HG02981 (cell line): Measurements from ENCODE around the gene FNDC10.
"Not testable (repeated sequence)": the region's sequence is repeated elsewhere in the genome, so short reads cannot be mapped to it uniquely, and the experiment has no call there.

Source experiments
- ATAC-seq: cut with Tn5 transposase; IDR thresholded peaks from one replicate; pipeline ENCODE4 v1.9.1; 2021; ENCODE audit warnings: mild to moderate bottlenecking, moderate library complexity; ENCODE audit not compliant: unreplicated experiment

FNDC10 gene

DNA sequence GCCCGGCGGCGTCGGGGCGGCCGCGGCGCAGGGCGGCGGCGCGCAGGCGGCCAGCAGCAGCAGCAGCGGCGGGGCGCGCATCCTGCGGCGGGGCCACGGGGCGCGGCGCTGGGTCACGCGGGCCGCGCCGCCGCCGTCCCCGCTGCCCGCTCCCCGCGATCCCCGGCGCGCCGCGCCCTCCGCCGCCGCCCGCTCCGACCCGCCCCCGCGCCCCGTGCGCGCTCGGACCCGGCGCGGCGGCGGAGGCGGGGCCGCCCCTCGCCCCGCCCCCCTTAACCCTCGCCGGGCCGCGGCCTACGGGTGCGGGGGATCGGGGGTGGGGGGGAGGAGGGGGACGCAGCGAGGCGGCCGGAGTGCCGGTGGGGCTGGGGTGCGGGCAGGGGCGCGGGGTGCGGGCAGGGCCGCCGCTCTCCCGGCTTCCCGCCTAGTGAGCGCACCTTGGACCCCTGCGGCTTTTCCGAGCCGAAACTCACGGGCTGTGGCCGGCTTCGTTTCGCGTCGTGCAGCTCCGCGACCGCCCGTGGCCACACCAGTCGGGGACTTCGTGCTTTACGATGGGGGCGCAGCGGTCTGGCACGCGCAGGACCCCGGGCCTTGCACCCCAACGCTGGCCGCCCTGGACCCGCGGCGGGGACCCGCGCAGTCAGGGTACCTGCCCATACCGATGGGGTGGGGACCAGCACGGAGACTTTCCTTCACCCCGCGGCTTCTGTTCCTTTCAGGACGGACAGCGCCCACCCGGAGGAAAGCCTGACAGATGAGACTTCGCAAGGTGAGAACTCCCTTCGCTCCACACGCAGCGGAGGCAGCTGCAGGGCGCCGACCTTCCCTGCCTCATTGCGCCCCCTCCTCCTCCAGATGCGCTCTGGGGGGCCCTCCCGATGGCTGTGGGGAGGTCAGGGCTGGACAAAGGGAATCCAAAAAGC is at the start of gene FNDC10:
FNDC10 (minus strand) TSS at position 201 of the 926 bp plus-strand sequence; CDS start at position 81, 120 bp downstream.
- no peak for ATAC-seq

DNA sequence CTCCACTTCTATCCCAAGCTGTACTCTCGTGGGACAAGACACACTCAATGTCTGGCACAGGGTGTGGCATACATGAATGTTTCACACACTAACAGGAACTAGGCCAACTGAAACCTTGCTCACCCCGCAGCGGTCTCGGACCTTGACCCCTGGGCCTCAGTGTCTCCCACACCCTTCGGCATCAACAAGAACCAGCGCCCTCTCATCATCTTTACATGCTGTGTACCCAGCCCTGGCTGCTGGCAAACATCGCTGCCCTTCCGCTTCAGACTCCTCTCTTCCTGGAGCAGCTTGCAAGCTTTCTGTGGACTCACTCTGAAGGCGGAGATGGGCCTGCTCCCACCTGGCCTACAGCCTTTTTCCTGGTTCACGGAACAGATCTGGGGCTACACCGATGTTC is 48.3 kb upstream of the FNDC10 start:
- not testable (repeated sequence) for ATAC-seq

DNA sequence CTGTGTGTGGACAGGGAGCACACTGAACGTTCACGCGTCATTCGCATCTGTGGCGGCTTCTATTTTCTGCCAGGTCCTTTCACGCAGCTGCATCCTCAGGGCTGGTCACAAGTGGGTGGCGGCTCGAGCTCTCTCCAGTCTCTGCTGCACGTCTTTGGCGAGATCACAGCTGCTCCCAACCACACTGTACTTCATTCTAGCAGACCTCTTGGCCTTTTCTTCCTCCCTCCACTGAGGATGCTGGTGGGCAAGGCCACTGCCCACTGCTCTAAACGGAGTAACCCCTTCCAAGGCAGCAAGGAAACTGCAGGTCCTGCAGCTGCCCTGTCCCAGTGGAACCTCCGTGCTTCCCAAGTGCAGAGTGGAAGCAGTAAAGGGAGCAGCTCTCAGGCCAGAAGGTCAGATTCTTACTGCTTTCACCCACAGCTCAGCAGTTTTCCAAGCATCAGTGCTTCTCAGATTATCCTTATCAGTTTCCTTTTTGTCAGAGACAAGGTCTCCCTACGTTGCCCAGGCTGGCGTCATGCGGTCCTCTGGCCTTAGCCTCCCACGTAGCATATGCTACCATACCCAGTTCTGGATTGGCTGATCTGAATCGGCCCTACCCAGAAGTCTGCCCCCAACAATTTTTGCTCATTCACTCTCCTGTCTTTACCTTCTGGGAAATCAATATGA is 47.8 kb upstream of the FNDC10 start:
- not testable (repeated sequence) for ATAC-seq

DNA sequence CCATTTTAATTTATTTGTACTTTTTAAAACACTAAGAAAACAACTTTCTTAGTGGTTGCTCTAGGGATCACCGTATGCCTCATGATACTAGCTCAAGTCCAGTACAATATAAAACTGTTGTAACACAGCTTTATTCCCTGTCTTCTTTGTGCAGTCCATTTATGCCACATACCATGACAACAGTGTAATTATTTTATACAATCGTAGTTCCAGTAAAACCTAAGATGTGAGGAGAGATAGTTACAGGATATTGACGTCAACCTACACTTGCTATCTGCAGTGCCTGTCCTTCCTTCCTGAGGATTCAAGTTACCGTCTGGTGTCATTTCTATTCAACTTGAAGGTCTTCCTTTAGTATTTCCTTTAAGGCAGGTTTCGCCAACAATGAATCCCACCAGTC is 46.4 kb upstream of the FNDC10 start:
- not testable (repeated sequence) for ATAC-seq

DNA sequence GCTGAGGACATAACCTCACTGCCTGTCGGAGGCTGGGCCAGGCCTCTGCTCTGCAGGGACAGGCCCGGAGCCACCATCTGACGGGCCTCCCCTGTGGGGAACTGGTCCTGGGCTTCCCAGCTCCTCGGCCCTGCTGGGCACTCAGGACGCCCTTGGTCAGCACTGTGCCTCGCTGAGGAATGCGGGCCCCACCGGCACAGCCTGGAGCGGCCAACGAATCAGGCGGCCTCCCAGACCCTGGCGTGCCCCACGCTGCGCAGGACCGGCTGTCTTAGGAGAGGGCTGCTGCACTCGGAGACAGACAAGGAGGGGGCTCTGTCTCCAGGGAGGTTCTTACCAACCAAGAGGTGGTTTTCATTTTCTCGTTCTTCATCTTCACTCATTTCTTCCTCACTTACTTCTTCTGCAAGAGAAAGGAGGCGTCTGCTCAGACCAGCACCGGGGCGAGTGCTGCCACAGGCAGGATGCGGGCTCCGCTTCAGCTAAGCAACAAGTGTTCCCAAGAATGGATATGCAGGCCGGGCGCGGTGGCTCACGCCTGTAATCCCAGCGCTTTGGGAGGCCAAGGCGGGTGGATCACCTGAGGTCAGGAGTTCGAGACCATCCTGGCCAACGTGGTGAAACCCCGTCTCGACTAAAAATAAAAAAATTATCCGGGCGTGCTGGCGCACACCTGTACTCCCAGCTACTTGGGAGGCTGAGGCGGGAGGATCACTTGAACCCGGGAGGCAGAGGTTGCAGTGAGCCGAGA is 41.0 kb upstream of the FNDC10 start:
- ATAC-seq, result not testable (repeated sequence)

DNA sequence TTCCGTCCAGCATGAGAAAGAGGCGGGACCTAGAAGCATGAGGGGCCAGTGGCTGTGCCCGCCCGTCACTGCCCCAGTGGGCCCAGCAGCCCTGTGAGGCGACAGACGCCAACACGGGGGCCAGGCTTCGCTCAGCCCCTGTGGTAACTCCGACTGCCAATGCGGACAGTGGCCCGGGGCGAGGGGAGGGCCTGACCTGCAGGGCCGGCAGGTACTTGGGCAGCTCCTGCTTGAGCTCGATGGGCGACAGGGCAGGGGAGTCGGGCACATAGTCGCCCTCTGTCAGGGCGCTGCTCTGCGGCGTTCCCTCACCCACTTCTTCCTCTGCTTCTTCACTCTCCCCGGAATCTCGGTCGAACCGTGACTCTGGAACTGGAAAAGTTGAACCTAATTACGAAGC is 40.1 kb upstream of the FNDC10 start:
- ATAC-seq, result not testable (repeated sequence)

DNA sequence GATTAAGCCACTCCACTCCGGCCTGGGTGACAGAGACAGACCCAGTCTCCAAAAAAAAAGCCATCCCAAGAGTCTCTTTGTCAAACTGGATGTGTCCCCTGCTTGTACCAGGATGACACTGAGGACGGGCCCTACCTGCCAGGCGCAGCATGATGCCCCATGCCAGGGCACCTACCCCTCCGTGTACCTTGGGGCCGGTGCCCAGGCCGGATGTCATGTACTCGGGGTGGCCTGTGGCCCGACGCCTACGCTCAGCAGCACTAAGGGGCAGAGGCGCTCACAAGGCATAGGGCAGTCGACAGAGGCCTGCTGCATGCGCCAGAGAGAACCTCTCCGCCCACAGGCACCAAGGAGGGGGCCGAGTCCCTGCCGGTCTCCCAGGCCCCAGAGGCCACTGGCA is 39.4 kb upstream of the FNDC10 start:
- ATAC-seq, result not testable (repeated sequence)

DNA sequence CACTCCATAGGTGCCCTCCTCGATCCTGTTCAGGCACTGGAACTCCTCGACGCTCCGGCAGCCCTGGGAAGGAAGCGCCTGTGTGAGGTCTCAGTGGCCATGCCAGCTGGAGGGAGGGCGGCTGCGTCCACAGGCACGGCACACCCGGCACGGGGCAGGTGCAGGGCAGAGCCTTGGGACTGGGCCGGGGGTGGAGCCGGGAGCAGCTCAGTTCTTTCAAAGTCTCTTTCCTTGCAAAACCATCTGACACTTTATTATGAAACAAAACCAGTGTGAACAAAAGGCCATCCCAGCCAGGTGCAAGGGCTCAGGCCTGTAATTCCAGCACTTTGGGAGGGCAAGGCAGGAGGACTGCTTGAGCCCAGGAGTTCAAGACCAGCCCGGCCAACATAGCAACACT is 38.6 kb upstream of the FNDC10 start:
- ATAC-seq, result not testable (repeated sequence)

DNA sequence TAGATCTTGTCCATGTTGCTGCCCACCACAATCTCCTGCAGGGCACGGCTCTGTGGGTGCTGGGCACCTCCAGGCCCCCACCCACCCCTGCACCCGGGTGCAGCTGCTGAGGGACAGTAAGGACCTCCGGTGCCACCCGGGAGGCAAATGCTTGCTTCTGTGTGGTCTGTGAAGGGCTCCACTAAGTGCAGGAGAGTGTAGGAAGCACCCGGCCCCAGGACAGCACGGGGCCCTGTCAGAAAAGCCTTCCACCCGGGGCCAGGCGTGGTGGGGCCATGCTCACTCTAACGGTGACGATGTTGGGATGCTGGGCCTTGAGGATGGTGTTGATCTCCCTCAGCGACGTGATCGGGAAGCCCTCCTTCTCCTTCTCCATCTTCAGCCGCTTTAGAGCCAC is 37.5 kb upstream of the FNDC10 start:
- ATAC-seq, result not testable (repeated sequence)

DNA sequence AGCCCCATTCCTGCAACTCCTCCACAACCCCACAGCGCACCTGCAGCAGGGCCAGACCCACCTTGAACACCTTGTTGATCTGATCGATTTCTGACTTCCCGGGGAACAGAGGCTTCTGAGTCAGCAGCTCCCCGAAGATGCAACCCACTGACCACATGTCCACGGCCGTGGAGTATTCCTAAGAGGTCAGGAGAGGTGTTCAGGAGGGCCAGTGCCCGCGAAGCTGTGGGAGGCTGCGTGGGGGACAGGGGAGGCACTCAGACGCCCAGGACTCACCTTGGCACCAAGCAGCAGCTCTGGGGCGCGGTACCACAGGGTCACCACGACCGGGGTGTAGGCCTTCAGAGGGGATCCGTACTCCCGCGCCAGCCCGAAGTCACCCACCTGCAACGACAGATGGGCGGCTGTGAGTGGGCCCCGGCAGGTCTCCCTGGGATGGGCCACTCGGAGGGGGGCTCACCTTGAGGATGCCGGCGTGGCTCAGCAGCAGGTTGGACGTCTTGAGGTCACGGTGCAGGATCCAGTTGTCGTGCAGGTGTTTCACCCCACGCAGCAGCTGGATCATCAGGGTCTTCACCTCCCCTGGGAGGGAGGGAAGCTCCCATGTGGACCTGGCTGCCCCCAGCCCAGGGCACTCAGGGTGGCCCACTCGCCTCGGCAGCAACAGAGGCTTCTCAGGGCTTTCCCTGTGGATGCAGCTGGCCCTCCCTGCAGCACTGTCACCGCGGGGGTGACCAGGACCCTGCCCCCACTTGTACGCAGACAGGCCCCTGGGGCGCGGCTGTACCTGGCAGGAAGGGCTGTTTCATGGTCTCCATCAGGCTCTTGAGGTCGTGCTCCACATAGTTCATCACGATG is 36.9 kb upstream of the FNDC10 start:
- ATAC-seq, result not testable (repeated sequence)

DNA sequence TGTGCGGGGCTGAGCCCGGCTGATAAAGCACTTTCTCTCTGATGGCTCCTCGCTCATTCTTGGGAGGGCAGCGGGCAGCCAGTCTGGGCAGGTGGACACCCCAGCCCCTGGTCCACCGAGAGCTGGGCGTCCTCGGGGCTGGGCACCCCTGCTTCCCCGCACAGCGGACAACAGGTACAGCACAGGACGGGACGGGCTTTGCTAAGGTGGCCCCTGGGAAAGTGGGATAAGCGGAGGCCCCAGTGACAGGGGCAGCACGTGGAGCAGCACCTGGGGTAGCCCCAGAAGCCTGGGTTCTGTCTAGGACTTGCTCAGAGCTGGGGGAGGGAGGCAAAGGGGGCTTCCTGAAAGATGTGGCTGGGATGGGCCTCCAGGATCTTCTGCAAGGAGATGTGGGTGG is 34.7 kb upstream of the FNDC10 start:
- not testable (repeated sequence) for ATAC-seq

DNA sequence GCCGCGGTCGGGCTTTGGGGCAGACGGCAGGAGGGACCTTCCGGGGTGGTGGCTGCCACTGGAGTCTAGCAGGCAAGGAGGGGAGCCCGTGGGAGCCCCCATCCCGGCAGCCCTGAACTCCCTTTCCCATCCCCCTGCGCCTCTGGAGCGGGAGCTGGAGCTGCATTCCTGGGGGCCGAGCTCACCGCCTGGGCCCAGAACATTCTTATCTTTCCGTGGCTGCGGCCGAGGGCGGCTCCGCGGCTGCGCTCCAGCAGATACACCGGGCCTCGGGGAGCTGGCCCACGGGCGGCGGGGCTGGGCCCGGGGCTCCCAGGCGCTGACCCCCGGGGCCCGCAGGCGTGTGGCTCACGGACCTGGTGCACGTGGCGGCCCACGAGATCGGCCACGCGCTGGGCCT is 33.5 kb upstream of the FNDC10 start:
- ATAC-seq, result not testable (repeated sequence)

DNA sequence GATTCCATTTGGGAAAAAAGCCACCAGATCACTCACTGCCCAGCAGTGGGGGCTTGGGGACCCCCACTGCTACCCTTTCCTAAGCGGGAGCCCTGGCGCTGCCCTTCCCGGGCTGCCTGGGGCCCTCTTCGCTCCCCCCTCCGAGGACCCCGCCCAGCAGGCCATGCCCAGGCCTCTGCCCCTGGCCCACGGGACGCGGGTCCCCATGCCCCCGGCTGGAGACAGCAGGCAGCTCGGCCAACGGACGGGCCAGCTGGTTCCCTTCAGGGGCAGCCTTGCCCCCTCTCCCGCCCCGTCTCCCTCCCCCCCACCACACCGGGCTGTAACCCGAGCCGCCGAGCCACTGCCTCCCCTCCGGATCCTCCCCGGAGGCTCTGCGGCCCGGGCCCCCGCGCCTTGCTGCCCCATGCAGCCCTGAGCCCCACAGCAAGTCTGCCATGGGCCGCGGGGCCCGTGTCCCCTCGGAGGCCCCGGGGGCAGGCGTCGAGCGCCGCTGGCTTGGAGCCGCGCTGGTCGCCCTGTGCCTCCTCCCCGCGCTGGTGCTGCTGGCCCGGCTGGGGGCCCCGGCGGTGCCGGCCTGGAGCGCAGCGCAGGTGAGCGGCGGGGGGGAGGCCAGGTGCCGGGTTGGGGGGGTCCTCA is 32.0 kb upstream of the FNDC10 start, which contains the start of gene MMP23B:
MMP23B (plus strand) TSS at position 392 of the 639 bp plus-strand sequence; CDS start at position 438, 46 bp downstream.
- no peak for ATAC-seq

DNA sequence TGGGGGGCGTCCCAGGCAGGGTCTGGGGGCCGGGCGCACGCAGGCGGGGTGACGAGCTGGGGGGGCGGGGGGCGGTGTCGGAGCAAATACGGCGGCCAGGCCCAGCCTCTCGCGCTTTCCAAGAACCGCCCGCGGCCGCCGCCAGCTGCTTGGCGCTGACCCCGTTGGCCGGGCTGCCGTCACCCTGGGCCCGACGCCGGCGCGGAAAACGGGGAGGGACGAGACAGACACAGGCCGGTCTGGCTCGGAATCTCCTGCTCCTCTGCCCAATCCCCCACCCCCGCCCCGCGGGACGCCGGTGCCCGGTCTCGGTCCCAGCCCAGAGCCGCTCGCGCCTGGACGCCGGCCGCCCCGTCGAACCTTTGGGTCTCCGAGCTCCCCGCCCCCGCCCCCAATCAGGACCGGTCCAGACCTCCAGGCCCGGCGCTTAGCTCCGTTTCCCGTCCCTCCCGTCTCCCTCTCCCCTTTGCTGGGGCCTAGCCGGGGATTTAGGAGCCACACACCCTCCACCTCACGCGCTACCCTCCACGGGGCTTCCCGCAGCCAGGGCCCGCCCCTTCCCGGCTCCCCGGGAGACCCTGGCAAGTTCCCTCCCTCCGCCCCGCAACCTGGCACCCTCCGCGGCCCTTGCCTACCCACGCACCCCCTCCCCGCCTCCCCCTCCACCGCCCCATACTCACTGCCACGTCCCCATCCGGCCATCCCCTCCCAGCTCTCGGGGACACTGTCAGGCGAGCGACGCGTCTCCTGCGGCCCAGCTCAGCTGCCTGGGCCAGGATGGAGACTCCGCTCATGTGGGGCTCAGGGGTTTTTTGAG is 31.2 kb upstream of the FNDC10 start:
- no peak for ATAC-seq

DNA sequence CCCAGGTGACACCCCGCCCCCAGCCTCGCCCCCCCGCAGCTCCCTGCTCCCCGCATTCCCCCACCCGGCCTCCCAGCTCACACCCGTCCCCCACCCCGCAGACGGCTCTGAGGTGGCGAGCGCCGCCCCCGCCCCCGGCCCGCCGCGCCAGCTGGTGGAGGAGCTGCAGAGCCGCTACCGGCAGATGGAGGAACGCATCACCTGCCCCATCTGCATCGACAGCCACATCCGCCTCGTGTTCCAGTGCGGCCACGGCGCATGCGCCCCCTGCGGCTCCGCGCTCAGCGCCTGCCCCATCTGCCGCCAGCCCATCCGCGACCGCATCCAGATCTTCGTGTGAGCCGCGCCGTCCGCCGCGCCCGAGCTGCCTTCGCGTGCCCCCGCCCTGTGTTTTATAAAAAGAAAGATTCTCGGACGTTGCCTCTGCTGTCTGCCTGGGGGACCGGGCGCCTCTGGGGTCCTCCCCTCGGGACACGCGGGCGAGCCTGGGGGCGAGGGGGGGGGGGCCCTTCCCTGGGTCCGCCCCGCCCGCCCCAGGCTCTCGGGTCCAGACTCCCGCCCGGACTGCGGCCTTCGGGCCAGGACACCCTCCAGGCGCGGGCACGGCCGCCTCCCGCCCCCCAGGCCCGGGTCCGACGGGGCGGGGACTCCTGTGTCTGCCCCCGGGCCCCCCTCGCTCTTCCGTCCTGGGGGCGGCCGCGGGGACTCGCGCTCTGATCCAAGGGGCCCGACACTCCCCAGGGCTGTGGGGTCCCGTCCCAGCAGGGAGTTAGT is 30.4 kb upstream of the FNDC10 start:
- ATAC-seq, result peak; percentile 72

DNA sequence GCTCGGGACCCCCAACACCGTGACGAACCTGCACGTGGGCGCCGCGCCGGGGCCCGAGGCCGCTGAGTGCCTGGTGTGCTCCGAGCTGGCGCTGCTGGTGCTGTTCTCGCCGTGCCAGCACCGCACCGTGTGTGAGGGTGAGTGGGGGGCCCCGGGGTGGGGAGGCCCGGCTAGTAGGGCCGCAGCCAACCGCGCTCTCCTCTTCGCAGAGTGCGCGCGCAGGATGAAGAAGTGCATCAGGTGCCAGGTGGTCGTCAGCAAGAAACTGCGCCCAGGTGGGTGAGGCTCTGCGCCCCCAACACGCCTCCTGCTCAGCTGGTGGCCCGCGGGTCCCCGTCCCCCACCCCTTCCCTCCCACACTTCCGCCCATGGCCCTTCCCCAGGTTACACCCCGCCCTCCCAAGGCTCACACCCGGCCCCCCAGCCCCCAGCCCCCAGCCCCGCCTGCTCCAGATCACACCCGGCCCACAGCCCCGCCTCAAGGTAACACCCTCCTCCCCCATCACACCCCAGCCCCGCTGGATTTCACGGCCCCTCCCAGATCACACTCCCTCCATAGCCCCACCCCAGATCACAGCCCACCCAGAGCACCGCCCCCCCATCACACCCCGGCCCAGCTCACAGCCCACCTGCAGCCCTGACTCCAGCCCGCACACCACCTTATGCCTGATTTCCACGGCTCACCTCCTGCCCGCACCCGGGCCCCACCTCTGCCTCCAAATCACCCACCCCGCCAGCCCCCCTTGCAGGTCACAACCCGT is 29.7 kb upstream of the FNDC10 start:
- no peak for ATAC-seq

DNA sequence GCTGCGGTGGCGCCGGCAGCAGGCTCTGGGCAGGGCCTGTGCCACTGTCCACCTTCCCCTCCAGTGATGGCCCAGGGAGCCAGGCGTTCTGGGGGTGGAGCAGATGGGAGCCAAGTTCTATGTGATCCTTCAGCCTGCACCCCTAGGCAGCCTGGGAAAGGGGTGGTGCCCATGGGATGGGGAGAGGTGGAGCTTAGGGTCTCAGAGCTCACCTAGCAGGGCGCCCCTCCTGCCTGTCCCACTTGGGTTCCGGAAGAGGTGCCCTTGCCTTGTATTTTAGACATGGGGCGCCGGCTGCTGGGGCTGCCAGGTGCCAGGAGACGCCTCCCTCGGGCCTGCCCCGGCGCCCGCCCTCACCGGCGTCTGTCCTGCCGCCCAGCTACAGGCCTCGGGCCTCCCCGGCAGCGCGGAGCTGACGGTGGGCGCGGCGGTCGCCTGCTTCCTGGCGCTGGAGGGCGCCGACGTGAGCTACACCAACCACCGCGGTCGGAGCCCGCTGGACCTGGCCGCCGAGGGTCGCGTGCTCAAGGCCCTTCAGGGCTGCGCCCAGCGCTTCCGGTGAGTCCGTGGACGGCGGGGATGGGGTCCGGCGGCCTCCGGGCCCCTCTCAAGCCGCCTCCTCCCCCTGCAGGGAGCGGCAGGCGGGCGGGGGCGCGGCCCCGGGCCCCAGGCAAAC is 29.0 kb upstream of the FNDC10 start:
- ATAC-seq, result no peak
